Measurements from ENCODE around the gene SAYSD1.
A peak's percentile ranks its signal among the peaks of the same experiment; 100 is the strongest.
"Not testable (repeated sequence)": the region's sequence is repeated elsewhere in the genome, so short reads cannot be mapped to it uniquely, and the experiment has no call there.

Gene SAYSD1

DNA sequence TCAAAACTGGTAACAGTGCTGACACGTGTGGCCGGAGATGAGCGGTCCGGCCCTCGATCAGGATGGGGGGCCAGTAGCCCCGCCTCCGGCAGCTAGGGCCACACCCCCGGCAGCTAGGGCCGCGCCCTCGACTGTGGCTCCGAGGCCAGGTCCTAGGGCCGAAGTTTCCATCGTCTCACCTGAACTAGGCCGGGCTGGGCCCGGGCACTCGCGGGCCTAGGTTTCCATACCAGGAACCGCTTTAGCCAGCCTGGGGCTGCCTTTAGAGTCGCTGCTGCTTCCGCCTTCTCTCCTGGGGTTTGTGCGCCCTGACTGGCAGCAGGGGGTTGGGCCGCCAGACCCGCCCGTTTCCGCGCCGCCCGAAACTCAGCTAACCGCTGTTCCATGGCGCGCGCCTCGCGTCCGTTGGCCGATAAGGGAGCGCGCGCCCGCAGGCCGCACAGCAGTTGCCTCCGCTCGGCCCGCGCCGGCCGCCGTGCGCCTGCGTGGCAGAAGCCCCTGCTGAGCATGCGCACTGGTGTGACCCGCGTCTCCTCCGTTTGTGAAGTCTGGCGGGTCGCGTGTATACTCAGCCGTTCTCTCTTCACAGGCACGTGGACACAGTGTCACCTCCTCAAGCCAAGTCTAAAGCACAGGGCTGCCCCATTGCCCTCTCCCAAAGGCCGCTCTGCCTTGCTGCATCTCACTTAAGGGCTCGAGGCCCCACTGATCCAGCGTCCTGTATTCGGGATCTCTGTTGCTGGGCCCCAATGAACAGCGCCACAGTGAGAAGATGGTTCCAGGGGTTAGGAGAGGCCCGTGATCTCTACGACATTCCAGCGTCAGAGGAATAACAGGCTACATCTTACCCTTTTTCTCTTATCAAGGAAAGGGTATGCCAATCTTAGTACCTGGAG, at the start of gene SAYSD1:
SAYSD1 (minus strand) TSS at position 483 of the 896 bp plus-strand sequence; CDS start at position 386, 97 bp downstream.
- peak; percentile 77 to 88 for DNase-seq

GRCh38 chr6:39157511-39157910, 42.5 kb upstream of the SAYSD1 start:
- no peak for DNase-seq

- DNase-seq = no peak
These were observed 41.8 kb upstream of the SAYSD1 start for GRCh38 chr6:39156801-39157200.

DNA sequence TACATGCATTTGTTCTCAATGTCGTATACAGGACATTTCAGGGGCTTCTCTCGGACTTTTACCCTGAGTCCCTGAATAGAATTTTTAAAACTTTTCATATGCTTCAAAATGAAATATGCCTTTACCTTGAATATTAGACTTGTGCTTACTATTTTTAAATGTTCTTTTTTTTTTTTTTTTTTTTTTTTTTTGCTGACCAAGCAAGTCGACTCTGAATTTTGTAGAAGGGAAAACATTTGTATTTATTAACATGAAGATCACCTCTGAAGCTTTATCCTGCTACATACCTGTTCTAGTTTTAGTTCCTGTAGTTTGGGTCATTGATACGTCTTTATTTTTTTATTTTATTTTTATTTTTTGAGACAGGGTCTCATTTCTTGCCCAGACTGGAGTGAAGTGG, 39.7 kb upstream of the SAYSD1 start:
- no peak for DNase-seq

DNA sequence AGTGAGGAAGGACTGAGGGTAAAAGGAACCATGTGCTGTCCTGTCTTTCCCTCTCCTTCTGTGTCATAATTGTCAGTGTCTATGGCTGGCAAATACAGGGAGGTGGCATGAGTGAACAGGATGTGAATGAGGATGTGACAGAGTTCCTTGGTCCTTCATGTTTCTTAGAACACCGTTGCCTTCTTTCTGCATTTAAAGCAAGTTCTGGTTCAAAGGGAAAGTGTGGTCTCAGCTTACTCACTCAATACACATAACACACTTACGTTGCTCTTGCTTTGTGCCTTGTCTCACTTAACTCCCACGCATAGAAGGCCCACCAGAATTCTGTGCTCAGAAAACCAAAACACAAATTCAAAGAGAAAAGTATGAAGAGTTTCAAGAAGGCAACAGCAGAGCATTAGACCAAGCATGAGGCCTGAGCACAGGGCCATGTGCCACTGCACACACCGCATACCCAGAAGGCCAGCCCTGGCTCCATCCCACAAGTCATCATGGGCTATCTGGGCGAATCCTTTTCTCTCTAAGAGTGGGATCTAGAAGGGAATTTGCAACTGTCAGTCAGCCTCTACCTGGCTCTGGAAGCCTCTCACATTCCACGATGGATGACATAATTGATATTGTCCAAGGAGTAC, 38.9 kb upstream of the SAYSD1 start:
- DNase-seq = peak in 1 of 2 donors; percentile 93

DNA sequence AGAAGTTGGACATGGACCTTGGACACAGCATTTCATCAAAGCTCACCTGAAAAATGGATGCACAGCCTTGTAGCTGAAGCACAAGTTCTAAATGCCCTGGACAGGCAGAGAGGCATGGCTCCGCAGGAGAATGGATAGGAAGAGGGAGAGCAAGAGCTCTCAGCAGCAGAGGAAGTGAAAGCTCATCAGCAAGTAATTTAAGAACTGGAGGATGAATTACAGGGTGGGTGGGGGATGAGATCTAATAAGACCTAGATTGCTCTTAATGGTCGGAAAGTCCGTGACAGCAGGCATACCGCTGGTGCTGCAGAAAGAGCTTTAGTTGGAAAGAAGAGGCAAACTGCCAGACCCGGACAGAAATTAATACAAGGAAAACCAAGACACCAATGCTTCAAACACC, 37.3 kb upstream of the SAYSD1 start:
- no peak for DNase-seq

- DNase-seq = peak in 1 of 2 donors; percentile 43
These were observed 36.2 kb upstream of the SAYSD1 start for GRCh38 chr6:39151211-39151610.

DNA sequence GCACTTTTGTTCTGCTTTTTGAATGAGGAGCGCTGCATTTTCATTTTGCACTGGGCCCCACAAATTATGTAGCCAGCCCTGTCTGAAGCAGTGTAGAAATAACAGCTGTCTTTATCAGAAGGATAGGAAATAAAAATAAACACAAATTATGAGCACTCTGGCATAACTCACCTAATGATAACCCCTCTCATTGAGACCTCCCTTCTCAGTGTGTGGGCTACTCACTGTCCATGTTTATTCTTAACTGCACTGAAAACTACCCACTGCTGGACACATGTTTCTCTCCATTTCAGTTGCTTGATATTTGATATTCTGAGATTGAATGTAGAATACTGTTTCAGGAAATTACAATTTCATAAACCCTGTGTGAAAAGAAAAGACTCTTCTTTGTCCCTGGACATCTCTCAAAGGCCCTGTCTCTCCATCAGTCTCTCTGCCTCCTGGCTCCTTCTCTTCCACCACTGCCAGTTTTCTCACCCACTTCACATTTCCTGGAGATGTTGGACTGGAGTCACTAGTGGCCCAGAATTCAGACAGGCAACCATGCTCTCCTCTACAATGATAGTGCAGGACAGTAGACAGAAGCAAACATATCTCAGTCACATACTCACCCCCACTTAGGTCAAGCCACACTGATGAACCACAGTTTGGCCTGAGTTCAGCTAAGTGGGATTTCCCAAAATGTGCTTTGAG, 29.6 kb upstream of the SAYSD1 start:
- DNase-seq = no peak

GRCh38 chr6:39143238-39143930, 28.4 kb upstream of the SAYSD1 start:
- peak in 1 of 2 donors; percentile 45 for DNase-seq

GRCh38 chr6:39140556-39141167, 25.7 kb upstream of the SAYSD1 start:
- no peak for DNase-seq

GRCh38 chr6:39137245-39137644, 22.3 kb upstream of the SAYSD1 start:
- no peak for DNase-seq

- not testable (repeated sequence) for DNase-seq
These were observed 21.2 kb upstream of the SAYSD1 start for GRCh38 chr6:39136207-39136606.

- not testable (repeated sequence) for DNase-seq
These were observed 19.8 kb upstream of the SAYSD1 start for GRCh38 chr6:39134761-39135160.

GRCh38 chr6:39130691-39131090, 15.7 kb upstream of the SAYSD1 start:
- DNase-seq = no peak

- DNase-seq = no peak
These were observed 13.8 kb upstream of the SAYSD1 start for GRCh38 chr6:39128832-39129231.

DNA sequence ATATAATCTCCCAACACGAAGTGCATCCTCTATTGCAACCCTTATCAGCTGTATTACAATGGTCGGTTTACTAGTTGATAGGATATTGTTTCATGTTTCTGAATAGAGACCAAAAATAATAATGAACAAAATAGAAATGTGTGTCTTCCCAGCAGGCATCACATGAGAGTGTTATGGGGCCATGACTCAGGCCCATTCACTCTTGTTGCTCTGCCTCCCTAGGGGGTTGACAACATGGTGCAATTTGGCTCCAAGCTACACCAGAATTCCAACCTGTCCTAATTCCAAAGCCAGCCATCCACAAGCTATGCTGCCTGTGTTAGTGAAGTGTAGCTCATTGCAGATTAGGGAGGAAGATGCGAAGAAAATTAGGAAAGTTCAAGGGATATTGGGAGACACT, 13.1 kb upstream of the SAYSD1 start:
- no peak for DNase-seq

DNA sequence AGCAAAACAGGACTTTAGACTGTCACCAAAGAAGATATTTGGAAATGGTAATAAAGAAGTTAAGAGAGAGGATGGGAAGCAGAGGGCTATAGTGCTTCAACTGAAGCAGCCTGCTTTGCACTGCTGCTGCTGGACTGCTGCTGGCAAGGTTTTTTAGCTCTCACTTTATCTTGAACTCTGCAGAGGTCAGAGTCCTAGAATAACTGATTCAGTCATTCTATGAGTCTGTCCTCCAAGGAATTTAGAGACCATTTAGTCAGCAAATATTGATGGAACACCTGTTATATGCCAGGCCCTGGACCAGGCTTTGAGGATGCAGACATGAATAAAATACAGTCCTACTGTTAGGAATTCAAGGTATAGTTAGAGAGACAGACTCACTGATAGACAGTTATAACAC, 9.1 kb upstream of the SAYSD1 start:
- DNase-seq = no peak

GRCh38 chr6:39118921-39119320, 3.9 kb upstream of the SAYSD1 start:
- no peak for DNase-seq

- DNase-seq = no peak
These were observed 640 bp downstream of the SAYSD1 start for GRCh38 chr6:39114388-39114703.

DNA sequence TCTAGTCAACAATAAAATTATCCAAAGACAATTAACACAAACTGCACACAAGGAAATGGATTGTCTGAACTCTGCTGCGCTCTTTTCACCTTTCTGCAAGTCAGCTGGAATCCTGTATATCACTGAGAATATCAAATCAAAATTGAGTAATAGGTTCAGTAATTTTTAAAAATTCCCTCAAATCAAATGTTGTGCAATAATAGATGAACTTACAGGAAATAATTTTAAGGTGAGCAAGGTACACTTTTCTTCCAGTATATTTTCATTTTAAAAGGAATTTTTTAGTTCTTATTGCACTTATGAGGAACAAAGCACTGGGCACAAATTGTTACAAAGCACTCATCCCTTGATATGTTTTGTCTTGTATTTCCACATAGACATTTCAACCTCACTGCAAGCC, 1.2 kb downstream of the SAYSD1 start:
- DNase-seq = no peak

- peak in 1 of 2 donors; percentile 36 for DNase-seq
These were observed 3.7 kb downstream of the SAYSD1 start for GRCh38 chr6:39111280-39111679.

GRCh38 chr6:39108041-39108839, 6.7 kb downstream of the SAYSD1 start:
- DNase-seq = no peak
